Hepatocyte (in vitro differentiated cells): ENCODE data around the gene CCDC152.

Source experiments
- EZH2 ChIP-seq: fragments of 200-600 bp; sonication (generic); IDR thresholded peaks from 2 replicates; pipeline ENCODE4 v1.6.1; 2016; ENCODE audit warnings: antibody characterized with exemption, mild to moderate bottlenecking, borderline replicate concordance
- TF ChIP-seq, protein P1 (sequence below): fragments of 200-600 bp; sonication (generic); IDR thresholded peaks from 2 replicates; pipeline ENCODE4 v1.5.1; 2016; ENCODE audit warnings: antibody characterized with exemption, mild to moderate bottlenecking; ENCODE audit not compliant: poor library complexity

DNA sequence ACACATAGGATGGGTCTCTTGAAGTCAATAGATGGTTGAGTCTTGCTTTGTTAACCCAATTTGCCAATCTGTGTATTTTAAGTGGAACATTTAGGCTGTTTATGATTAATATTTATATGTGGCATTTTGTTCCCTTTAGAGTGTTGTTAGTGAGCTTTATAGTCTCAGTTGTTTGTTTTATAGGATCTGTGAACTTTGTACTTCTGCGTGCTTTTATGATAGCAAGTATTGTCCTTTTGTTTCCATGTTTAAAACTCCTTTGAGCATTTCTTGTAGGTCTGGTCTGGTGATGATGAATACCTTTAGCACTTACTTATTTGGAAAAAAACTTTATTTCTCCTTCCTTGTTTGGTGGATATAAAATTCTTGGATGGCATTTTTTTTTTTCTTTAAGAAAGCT lies 31.2 kb downstream of the CCDC152 start:
- TF ChIP-seq, protein P1, sequence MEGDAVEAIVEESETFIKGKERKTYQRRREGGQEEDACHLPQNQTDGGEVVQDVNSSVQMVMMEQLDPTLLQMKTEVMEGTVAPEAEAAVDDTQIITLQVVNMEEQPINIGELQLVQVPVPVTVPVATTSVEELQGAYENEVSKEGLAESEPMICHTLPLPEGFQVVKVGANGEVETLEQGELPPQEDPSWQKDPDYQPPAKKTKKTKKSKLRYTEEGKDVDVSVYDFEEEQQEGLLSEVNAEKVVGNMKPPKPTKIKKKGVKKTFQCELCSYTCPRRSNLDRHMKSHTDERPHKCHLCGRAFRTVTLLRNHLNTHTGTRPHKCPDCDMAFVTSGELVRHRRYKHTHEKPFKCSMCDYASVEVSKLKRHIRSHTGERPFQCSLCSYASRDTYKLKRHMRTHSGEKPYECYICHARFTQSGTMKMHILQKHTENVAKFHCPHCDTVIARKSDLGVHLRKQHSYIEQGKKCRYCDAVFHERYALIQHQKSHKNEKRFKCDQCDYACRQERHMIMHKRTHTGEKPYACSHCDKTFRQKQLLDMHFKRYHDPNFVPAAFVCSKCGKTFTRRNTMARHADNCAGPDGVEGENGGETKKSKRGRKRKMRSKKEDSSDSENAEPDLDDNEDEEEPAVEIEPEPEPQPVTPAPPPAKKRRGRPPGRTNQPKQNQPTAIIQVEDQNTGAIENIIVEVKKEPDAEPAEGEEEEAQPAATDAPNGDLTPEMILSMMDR: no peak
- TF ChIP-seq EZH2: no peak
